ENCODE data around the gene ANTXRL. TPM values are rescaled to one million over a fixed set of nuclear protein-coding genes. Genes with fewer than 3 reads are reported as not detected.

Gene ANTXRL
- total RNA-seq, 4 donors from 2014 or later = not detected

GRCh38 chr10:46326971-46327370 is 40.2 kb downstream of the ANTXRL start:
- Histone ChIP-seq H3K4me3 (no peak overlapping the region), H3K9me3 (no peaks in the 10 kb centered on the region), H3K27ac (no peak overlapping the region), H3K27me3 (no peaks in the 10 kb centered on the region), H3K4me1 (peaks cover 0 to 9% (median 0%) of the 10 kb centered on the region in 4 donors), H3K36me3 (no peaks in the 10 kb centered on the region)
- no peak for DNase-seq (ENCODE audit: low spot score in 2 of 2)
- 98 to 99% methylated on average over 4 of the region's 4 CpGs for WGBS, 2 donors
- TF ChIP-seq POLR2A (IDR thresholded peaks at IDR 0.05) = no peak
- TF ChIP-seq EP300 (IDR thresholded peaks at IDR 0.05) = no peak
- no peak for TF ChIP-seq CTCF (IDR thresholded peaks at IDR 0.05)

GRCh38 chr10:46327685-46328084 is 40.9 kb downstream of the ANTXRL start:
- 86 to 88% methylated on average over 4 to 5 of the region's 5 CpGs for WGBS, 2 donors
- TF ChIP-seq CTCF (IDR thresholded peaks at IDR 0.05) = no peak
- TF ChIP-seq EP300 (IDR thresholded peaks at IDR 0.05) = no peak
- no peak for TF ChIP-seq POLR2A (IDR thresholded peaks at IDR 0.05)
- Histone ChIP-seq H3K4me3 (no peak overlapping the region), H3K9me3 (no peaks in the 10 kb centered on the region), H3K36me3 (no peaks in the 10 kb centered on the region), H3K27me3 (no peaks in the 10 kb centered on the region), H3K27ac (no peak overlapping the region), H3K4me1 (peaks cover 0 to 9% (median 0%) of the 10 kb centered on the region in 4 donors)
- no peak for DNase-seq (ENCODE audit: low spot score in 2 of 2)

GRCh38 chr10:46328853-46329689 is 42.3 kb downstream of the ANTXRL start:
- Histone ChIP-seq H3K27me3 (no peaks in the 10 kb centered on the region), H3K9me3 (no peaks in the 10 kb centered on the region), H3K27ac (peak overlapping the region in 1 of 4 donors; percentile 53), H3K4me1 (peaks cover 0 to 9% (median 0%) of the 10 kb centered on the region in 4 donors), H3K4me3 (no peak overlapping the region), H3K36me3 (no peaks in the 10 kb centered on the region)
- TF ChIP-seq EP300 (IDR thresholded peaks at IDR 0.05) (no peak), POLR2A (IDR thresholded peaks at IDR 0.05) (no peak), CTCF (IDR thresholded peaks at IDR 0.05) (no peak)
- 51 to 64% methylated on average over 8 to 9 of the region's 9 CpGs for WGBS, 2 donors
- DNase-seq (ENCODE audit: low spot score in 2 of 2) = no peak

- 73 to 74% methylated on average over 4 to 7 of the region's 8 CpGs for WGBS, 2 donors
Measured at GRCh38 chr10:46329690-46330016, 42.9 kb downstream of the ANTXRL start.

More at GRCh38 chr10:46329690-46330016, 42.9 kb downstream of the ANTXRL start:
- no peaks in the 10 kb centered on the region for H3K27me3 ChIP-seq
- H3K27ac ChIP-seq = peak overlapping the region in 1 of 4 donors; percentile 53
- H3K4me3 ChIP-seq = no peak overlapping the region
- H3K36me3 ChIP-seq = no peaks in the 10 kb centered on the region
- H3K9me3 ChIP-seq = no peaks in the 10 kb centered on the region
- no peak for DNase-seq (ENCODE audit: low spot score in 2 of 2)
- TF ChIP-seq POLR2A (IDR thresholded peaks at IDR 0.05) (no peak), EP300 (IDR thresholded peaks at IDR 0.05) (no peak), CTCF (IDR thresholded peaks at IDR 0.05) (no peak)
- peaks cover 0 to 9% (median 0%) of the 10 kb centered on the region in 4 donors for H3K4me1 ChIP-seq

Data from tibial nerve (tissue), 4 donors.